Measurements from ENCODE around the gene RFXAP.

The RFXAP gene

GRCh38 chr13:36818804-36819738, at the start of gene RFXAP:
Gene RFXAP, plus strand, starts transcription at chr13:36819222. Its CDS starts 136 bp downstream, at chr13:36819358.
- in situ Hi-C loops (cut with MboI; ENCODE audit: low pct_unique_long_range_greater_than_20kb, low sequenced_read_pairs, unreplicated experiment): no loop called here
- TF ChIP-seq CTCF (IDR thresholded peaks at IDR 0.05; ENCODE audit: extremely low read depth, insufficient read depth, missing control alignments): no peak
- peak; percentile 95 for DNase-seq (ENCODE audit: low spot score)

GRCh38 chr13:36769545-36769944, 49.5 kb upstream of the RFXAP start:
- DNase-seq (ENCODE audit: low spot score): no peak
- in situ Hi-C loops (cut with MboI; ENCODE audit: low pct_unique_long_range_greater_than_20kb, low sequenced_read_pairs, unreplicated experiment): no loop called here
- TF ChIP-seq CTCF (IDR thresholded peaks at IDR 0.05; ENCODE audit: extremely low read depth, insufficient read depth, missing control alignments): no peak

GRCh38 chr13:36770741-36771140, 48.3 kb upstream of the RFXAP start:
- no peak for DNase-seq (ENCODE audit: low spot score)
- in situ Hi-C loops (cut with MboI; ENCODE audit: low pct_unique_long_range_greater_than_20kb, low sequenced_read_pairs, unreplicated experiment): no loop called here
- no peak for TF ChIP-seq CTCF (IDR thresholded peaks at IDR 0.05; ENCODE audit: extremely low read depth, insufficient read depth, missing control alignments)

- in situ Hi-C loops (cut with MboI; ENCODE audit: low pct_unique_long_range_greater_than_20kb, low sequenced_read_pairs, unreplicated experiment): no loop called here
- no peak for TF ChIP-seq CTCF (IDR thresholded peaks at IDR 0.05; ENCODE audit: extremely low read depth, insufficient read depth, missing control alignments)
- no peak for DNase-seq (ENCODE audit: low spot score)
Observed at GRCh38 chr13:36772853-36773252, 46.2 kb upstream of the RFXAP start.

GRCh38 chr13:36774931-36775330, 44.1 kb upstream of the RFXAP start:
- no peak for DNase-seq (ENCODE audit: low spot score)
- in situ Hi-C loops (cut with MboI; ENCODE audit: low pct_unique_long_range_greater_than_20kb, low sequenced_read_pairs, unreplicated experiment): no loop called here
- no peak for TF ChIP-seq CTCF (IDR thresholded peaks at IDR 0.05; ENCODE audit: extremely low read depth, insufficient read depth, missing control alignments)

- TF ChIP-seq CTCF (IDR thresholded peaks at IDR 0.05; ENCODE audit: extremely low read depth, insufficient read depth, missing control alignments): no peak
- in situ Hi-C loops (cut with MboI; ENCODE audit: low pct_unique_long_range_greater_than_20kb, low sequenced_read_pairs, unreplicated experiment): no loop called here
- DNase-seq (ENCODE audit: low spot score): no peak
Observed at GRCh38 chr13:36776175-36776574, 42.8 kb upstream of the RFXAP start.
